ENCODE results near the gene TSLP. TPM values are rescaled to one million over a fixed set of nuclear protein-coding genes. Genes with fewer than 3 reads are reported as not detected.

The TSLP gene
- total and polyA plus RNA-seq, 9 of the 15 experiments (the other 6 are each of a cell fraction or from before 2014, with no cell fraction given), result 0.09 to 2.8 (median 1.2) TPM

GRCh38 chr5:111126896-111127295 is 55.4 kb downstream of the TSLP start (continued):
- TF ChIP-seq AFF1 (IDR thresholded peaks at IDR 0.05; ENCODE audit: low read depth in 1 of 2, partially characterized antibody in 2 of 2), result no peak

Other genes with a start within 250 kb of the TSLP start
- 40.8 and 52.9 TPM in 2 replicates for gene WDR36, start 20.6 kb downstream of the TSLP start, total RNA-seq (2014; rRNA removed)
- 64.9 and 69.0 TPM in 2 replicates for gene WDR36, start 20.6 kb downstream of the TSLP start, total RNA-seq (2014; rRNA removed; fragmentation: Illumina TruSeq; extraction: Trizol)
- 60.6 and 63.7 TPM in 2 replicates for gene WDR36, start 20.6 kb downstream of the TSLP start, total RNA-seq (2015; rRNA removed; fragmentation: Illumina TruSeq; extraction: Trizol)
- gene WDR36, start 20.6 kb downstream of the TSLP start, total RNA-seq (2021), result 64.2 and 67.7 TPM in 2 replicates
- 49.9 and 68.0 TPM in 2 replicates for gene WDR36, start 20.6 kb downstream of the TSLP start, polyA plus RNA-seq (2011; rRNA removed)
- 38.2 and 41.5 TPM in 2 replicates for gene WDR36, start 20.6 kb downstream of the TSLP start, polyA plus RNA-seq (2014; fragmentation: Illumina TruSeq; extraction: Trizol)
- 10 to 100 TPM; 28.1 to 32.2 TPM for gene WDR36, start 20.6 kb downstream of the TSLP start, polyA plus RNA-seq (2014; fragmentation: Nextera tagmentation; extraction: Ambion mirVana)
- 25.7 and 28.8 TPM in 2 replicates for gene WDR36, start 20.6 kb downstream of the TSLP start, polyA plus RNA-seq (2014; rRNA removed)
- under 0.01 TPM in 1 of 2 replicates, not detected in the other for gene CAMK4, start 152.7 kb downstream of the TSLP start, total RNA-seq (2014; rRNA removed)
- gene CAMK4, start 152.7 kb downstream of the TSLP start, total RNA-seq (2014; rRNA removed; fragmentation: Illumina TruSeq; extraction: Trizol), result not detected in 2 replicates
- gene CAMK4, start 152.7 kb downstream of the TSLP start, total RNA-seq (2015; rRNA removed; fragmentation: Illumina TruSeq; extraction: Trizol), result not detected in 2 replicates
- gene CAMK4, start 152.7 kb downstream of the TSLP start, total RNA-seq (2021), result 0.27 and 0.35 TPM in 2 replicates
- not detected in 2 replicates for gene CAMK4, start 152.7 kb downstream of the TSLP start, polyA plus RNA-seq (2011; rRNA removed)
- 0.14 TPM in 1 of 2 replicates, not detected in the other for gene CAMK4, start 152.7 kb downstream of the TSLP start, polyA plus RNA-seq (2014; fragmentation: Illumina TruSeq; extraction: Trizol)
- gene CAMK4, start 152.7 kb downstream of the TSLP start, polyA plus RNA-seq (2014; fragmentation: Nextera tagmentation; extraction: Ambion mirVana), result not detected
- not detected in 2 replicates for gene CAMK4, start 152.7 kb downstream of the TSLP start, polyA plus RNA-seq (2014; rRNA removed)